GM18861 (cell line): ENCODE data around the gene SDHAF1.

Experiments
- ATAC-seq: cut with Tn5 transposase; IDR thresholded peaks from one replicate; pipeline ENCODE4 v1.9.1; 2021; ENCODE audit not compliant: unreplicated experiment

Gene SDHAF1

GRCh38 chr19:35986664-35987570 is 8.1 kb upstream of the SDHAF1 start:
- no peak for ATAC-seq

DNA sequence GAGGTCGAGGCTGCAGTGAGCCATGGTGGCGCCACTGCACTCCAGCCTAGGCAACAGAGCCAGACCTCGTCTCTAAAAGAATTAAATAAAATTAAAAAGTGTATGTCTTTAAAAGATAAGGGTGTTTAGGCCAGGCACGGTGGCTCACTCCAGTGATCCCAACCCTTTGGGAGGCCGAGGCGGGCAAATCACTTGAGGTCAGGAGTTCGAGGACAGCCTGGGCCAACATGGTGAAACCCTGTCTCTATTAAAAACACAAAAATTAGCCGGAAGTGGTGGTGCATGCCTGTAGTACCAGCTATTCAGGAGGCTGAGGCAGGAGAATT is 7.5 kb upstream of the SDHAF1 start:
- ATAC-seq: no peak

DNA sequence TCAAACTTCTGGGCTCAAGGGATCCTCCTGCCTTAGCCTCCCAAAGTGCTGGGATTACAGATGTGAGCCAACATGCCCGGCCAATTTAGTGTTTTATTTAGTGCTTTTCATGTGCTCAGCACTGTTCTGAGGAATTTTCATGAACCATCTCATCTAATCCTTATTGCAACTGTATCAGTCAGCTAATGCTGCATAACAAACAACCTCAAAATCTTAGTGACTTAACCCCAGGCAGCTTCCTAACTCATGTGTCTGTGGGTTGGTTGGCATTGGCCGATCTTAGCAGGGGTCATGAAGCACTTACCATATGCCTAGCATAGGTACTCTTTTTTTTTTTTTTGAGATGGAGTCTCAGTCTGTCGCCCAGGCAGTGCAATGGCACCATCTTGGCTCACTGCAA is 6.2 kb upstream of the SDHAF1 start:
- no peak for ATAC-seq

GRCh38 chr19:35990156-35990555 is 4.8 kb upstream of the SDHAF1 start:
- no peak for ATAC-seq

- no peak for ATAC-seq
Measured at GRCh38 chr19:35990771-35991730, 3.9 kb upstream of the SDHAF1 start.

GRCh38 chr19:35991731-35992450 is 3.1 kb upstream of the SDHAF1 start:
- ATAC-seq: no peak

DNA sequence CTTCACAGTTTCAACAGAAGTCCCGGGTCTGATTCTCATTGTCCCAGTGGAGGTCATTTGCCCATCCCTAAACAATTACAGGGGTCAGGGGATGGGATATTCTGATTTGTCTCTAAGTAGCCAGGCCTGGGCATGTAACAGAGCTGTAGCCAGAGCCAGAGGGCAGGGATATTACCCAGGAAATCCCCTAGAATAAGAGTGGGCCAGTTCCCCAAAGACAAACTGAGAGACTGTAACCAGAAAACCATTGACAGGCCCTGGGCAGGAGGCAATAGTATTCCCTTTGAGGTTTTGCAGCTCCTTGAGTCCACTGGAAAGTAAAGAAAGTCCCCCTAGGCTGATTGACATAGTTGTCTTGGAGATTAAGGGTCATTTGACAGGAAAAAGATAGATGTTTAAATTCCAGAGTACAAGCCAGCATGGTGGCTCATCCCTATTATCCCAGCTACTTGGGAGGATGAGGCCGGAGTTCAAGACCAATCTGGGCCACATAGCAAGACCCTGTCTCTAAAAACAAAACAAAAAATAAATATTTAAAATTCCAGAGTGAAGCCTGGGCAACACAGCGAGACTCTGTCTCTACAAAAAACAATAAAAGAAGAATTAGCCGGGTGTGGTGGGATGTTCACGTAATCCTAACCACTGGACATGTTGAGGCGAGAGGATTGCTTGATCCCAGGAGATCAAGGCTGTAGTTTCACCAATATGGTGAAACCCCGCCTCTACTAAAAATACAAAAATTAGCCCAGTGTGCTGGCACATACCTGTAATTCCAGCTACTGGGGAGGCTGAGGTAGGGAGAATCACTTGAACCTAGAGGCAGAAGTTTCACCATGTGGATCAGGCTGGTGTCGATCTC is 1.9 kb upstream of the SDHAF1 start:
- ATAC-seq: no peak

DNA sequence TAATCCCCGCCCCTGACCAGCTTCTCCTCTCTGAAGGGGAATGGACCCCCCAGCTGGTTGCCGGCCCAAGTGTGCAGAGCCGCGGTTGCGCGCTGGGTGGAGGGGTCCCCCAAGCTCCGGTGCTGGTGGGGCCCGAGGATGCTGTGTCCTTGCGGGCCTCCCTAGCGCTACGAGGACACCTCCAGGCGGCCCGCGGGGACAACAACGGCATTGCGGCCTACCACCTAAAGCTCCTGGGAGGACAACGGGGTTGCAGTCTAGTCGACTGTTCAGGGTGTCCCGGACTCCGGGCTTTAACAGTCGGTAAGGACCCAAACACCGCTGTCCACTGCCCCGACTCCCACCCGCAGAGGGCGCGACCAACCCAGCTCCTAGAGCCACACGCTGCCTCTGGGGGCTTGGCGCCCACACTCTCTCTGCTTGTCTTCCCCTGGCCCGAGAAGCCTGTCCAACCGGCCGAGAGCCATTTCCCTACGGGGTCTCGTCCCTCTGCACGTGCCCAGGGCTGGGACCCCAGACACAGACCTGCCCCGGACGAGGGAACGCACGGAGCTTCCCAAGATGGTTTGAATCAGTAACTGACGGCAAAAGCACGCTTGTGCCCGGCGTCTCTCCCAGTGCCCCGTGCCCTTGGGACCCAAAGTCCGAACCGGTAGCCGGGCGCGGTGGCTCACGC is 927 bp upstream of the SDHAF1 start:
- ATAC-seq: no peak

GRCh38 chr19:35996777-35997176 is 1.8 kb downstream of the SDHAF1 start:
- no peak for ATAC-seq

DNA sequence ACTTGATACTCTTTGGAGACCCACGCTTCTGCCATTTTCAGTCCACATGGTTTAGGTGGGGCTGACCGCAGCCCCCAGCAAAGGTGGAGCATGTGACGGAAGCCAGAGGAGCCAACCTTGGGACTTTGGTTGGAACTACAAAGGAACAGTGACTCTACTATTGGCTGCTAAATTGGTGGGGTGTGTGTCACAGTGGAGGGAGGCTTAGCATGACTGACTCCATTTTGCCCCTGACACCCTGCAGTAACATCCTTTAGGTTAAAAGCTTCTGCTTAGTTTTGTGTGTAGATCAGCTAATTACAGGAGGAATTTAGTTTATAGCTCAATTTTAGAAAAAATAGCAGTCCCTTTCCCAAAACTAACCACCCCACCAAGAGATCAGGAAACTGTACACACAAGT is 6.6 kb downstream of the SDHAF1 start:
- no peak for ATAC-seq

DNA sequence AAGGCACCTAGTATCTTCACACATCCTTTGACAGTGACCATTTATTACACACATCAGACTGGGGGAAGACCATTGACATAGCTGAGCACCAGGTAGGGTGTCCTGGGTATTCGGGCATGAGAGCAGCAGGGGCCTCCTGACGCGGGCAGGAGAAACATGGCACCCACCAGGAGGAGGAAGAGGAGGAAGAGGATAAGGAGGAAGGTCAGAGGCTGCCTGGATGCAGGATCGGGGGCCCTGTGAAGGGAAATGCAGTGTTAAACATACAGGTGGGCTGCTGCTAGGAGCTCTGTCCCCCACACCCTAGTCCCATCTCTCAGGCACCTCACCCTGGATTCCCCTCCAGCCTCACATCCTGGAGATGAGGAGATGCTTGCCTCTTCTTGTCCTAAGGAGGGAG is 8.3 kb downstream of the SDHAF1 start:
- ATAC-seq: no peak

DNA sequence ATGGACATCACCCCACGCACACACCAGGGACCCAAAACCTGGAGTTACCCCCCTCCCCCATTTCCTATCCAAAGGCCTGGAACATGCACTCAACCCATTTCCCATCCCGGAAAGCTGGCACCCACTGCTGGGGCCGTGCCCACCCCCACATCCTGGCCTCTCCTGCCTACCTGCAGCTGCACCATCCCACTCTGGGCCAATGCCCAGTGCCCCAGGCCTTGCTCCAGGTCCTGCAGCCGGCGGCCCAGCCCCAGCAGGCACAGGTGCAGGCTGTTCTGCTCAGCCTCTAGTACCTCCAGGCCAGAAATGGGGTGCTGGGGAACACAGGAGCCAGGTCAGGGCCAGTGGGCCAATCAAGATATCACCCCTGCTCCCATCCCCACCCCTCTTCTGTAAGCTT is 12.0 kb downstream of the SDHAF1 start:
- ATAC-seq: no peak

DNA sequence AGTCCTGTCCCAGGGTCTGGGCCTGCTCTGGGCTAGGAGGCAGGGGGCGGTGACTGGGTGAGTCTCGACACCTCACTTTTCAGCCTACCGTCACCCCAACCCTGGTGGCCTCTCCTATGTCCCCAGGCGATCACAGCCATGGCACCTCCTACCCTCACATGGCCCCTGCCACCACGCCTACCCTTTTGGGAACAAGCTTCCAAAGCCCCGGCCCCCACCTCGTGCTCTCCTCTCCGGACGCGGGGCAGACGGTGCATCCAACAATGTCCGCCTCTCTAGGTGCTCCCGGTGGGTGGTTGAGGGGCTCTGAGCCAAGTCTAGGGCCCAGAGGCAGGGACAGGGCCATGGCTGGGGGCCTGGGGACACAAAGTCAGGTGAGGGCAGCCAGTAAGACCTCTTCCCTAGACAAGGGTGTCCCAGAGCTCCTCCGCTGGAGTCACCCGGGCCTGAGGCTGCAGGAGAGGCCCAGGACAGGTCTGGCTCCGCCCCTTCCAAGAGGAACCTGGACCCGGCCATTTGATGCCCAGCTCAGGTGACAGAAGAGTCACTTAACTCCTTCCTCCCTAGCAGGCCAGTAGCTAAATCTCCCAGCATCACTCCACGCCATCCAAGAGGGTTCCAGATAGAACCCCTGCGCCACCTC is 13.5 kb downstream of the SDHAF1 start, which contains the start of gene SYNE4:
Gene SYNE4, minus strand, starts transcription at position 478 of the 643 bp plus-strand sequence. Its CDS starts 132 bp downstream, at position 346.
- ATAC-seq: no peak

DNA sequence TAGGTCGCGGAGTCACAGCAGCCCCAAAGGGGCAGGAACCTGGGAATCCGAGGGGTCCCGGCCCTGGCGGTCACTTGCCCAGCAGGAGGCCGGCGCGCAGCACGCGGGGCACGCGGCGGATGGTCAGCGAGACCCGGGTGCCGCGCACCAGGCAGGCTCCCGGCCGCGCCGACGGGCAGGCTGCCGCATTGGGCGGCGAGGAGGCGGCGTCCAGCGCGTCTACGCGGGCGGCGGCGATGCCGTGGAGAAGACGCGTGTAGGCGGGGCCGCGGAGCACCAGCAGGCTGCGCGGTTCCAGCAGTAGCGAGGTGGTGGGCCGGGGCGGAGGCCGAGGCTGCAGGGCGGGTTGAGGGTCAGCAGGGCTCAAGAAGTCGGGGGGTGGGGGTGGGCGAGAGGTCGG is 14.2 kb downstream of the SDHAF1 start:
- no peak for ATAC-seq

DNA sequence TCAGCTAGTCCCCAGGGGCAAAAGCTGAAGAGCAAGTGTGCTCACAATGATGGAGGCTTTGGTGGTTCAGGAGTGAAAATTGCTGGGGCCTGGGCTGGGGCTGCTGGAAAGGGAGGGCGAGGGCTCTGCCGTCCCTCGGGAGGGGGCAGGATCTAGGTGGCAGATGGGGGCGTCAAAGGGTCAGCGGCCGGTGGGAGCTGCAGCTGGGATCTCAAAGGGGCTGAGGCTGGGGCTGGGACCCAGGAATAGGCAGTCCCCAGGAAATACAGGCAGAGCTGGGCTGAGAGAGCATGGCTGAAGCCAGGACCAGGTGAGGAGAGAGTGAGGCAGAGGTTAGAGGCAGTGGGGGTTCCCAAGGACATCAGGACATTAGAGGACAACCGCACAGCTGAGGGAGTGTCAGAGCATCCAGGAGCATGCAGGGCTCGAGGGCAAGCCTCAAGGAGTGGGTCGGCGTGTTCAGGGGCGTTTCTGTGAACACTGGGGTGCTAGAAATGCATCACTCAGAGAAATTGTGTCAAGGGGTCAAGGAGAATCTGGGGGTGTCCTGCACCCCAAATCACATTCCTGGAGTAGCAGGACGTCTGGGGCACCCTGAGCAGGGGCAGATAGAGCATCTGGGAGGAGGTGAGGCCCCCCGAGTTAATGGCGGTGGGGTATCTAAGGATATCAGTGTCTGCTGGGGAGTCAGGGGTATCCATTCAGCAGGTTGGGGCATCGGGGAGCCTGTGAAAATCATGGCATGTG is 14.8 kb downstream of the SDHAF1 start:
- ATAC-seq: no peak

- ATAC-seq: no peak
Measured at GRCh38 chr19:36010402-36010801, 15.4 kb downstream of the SDHAF1 start.

DNA sequence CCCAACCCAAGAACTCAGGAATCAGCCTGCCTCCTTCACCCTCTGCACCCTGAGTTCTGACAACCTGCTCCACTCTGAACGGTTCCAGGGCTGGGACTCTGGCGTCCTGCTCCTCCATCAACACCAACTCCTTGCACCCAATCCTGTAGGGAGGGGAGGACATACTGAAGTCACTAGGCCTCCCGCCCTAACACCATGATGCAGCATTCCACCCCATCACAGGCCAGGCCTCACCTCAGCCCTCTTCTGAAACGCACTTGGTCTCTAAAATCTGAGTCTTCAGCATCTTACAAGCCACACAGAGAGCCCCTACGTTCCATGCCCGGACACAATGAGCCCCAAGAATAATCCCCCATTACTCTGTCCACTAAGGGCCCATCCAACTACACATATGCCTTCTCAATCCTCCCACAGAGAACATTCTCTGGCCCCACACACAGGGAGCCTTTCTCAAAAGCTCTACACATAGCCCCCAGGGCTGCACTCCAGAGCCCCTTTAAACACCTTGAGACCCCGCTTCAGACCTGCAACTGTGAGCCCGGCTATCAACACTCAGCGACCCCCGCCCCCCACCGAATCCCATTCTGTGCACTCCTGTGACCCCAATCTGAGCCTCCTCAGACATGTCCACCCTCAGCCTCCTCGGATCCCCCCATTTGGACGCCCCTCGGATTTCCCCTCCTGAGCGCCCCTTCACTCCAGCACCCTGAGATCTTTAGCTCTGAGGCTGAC is 18.5 kb downstream of the SDHAF1 start:
- no peak for ATAC-seq
